GM18867 (cell line): ENCODE results near the gene HSPA1B.
"Not testable (repeated sequence)": the region's sequence is repeated elsewhere in the genome, so short reads cannot be mapped to it uniquely, and the experiment has no call there.

ENCODE experiments used
- ATAC-seq: cut with Tn5 transposase; IDR thresholded peaks from one replicate; pipeline ENCODE4 v1.9.1; 2021; ENCODE audit warnings: mild to moderate bottlenecking, moderate library complexity; ENCODE audit not compliant: unreplicated experiment

Gene HSPA1B

DNA sequence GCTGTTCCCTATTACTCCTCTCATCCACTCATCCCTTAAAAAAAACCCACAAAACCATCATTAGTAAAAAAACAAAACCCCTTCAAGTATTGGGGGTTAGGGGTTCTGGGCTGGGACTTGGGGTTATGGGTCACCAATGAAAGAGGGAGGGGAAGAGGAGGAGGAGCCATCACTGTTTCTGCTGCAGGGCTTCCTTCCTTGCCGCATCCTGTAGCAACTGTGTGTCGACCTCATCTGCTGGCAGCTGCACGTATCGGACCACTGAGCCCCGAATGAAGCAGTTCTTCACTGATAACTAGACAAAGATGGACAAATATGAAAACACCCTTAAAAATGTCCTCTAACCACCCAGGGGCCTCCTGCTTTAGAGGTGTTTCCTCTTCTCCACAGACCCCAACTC lies 29.9 kb upstream of the HSPA1B start:
- ATAC-seq, result no peak

DNA sequence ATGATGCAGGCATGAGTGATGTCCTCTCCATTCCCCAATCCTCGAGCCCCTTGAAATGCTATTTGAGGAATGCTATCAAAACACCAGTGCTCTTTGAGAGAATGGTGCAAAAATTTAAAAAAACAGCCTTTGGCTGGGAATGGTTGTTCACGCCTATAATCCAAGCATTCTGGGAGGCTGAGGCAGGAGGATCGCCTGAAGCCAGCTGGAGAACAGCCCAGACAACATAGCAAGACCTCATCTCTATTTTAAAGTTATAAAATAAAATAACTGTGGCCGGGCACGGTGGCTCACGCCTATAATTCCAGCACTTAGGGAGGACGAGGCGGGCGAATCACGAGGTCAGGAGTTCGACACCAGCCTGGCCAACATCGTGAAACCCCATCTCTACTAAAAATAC lies 27.8 kb upstream of the HSPA1B start:
- ATAC-seq, result no peak

DNA sequence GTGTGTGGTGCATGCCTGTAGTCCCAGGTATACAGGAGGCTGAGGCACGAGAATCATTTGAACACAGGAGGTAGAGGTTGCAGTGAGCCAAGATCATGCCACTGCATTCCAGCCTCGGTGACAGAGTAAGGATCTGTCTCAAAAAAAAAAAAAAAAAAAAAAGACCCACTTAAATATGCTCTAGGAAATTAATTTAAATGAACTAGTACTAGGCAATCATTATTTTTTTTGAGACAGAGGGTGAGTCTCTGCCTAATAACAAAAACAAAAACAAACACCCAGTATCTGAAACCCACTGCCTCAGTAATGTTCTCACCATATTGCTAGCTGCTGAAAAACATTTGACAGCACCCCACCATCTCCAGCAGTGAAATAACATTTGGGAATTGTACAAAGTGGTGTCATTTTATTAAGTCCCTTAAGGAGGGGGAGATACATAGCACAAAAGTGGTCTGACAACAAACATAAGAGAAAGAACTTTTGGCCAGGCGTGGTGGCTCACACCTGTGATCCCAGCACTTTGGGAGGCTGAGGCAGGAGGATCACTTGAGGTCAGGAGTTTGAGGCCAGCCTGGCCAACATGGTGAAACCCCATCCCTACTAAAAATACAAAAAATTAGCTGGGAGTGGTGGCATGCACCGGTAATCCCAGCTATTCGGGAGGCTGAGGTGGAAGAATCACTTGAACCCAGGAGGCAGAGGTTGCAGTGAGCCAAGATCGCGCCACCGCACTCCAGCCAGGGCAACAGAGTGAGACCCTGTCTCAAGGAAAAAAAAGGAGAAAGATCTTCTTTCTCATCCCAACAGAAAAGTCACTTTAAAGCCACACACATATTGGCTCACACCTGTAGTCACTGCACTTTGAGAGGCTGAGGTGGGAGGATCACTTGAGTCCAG lies 26.3 kb upstream of the HSPA1B start:
- ATAC-seq, result not testable (repeated sequence)

DNA sequence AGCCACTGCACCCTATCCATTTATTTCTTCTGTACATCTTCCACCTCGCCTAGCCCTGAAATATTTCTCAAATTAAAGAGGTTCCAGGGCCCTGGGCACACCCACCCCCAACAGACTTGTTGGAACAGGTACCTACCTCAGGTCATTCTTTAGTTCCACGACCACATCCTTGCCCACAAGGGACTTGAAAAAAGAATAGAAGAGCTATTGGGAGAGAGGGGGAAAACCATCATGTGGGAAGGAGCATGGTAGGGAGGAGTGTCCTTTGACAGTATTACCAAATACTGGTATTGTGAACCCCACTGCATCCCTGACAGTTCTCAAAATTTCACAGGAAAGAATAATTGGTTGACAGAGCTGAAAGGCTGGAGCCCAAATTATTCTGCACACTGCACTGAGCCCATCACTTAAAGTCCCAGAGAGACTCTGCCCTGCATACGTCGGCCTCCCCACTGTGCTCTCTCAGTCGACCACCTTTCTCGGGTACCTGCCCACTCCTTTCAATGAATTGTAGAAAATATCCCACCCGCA lies 21.5 kb upstream of the HSPA1B start:
- no peak for ATAC-seq

DNA sequence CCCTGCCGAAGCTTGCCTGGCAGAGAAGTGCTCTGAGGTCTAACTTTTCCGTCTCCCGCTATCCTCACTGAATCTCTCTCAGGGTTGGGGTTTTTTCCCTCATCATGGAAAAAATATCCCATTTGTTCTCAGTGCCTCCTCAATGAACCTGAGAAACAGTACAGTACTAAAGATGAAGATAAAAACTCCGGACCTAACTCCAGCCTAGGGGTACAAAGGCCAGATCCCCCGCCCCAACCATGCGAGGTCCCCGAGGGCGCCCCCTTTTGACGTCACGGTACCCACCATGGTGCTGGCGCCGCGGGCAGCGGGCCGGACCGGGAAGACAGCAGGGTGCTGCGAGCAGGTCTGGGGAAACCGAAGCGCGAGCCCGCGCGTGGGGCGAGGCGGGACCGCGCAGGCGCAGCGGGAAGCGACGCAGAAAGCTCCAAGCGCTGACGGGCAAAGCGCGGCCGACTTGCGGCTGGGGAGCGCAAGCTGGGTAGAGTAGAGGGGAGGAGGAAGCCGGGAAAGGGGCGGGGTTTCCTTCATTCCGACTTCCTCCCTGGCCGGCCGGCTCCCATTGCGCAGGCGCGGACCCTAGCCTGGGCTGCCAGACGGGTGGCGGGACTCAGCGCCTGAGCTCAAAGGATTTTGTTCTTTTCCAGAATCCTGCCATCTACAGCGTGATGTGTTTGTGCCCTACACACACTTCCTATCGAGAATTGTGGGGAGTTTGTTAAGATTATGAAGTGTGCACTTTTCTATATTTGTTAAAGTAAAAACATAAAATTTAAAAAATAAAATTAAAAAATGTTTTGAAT lies 20.9 kb upstream of the HSPA1B start, which contains the start of gene LSM2:
TSS of gene LSM2 (minus strand) at position 497 of the 803 bp plus-strand sequence. CDS start at position 288, 209 bp downstream.
- peak; percentile 86 for ATAC-seq

DNA sequence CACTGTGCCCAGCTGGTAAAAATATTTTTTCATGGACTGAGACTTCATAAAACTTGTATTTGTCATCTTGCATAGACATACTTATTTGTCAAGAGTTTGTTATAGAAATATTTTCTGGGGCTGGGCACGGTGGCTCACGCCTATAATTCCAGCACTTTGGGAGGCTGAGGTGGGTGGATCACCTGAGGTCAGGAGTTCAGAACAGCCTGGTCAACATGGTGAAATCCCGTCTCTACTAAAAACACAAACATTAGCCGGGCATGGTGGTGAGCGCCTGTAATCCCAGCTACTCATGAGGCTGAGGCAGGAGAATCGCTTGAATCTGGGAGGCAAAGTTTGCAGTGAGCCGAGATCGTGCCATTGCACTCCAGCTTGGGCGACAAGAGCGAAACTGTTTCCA lies 18.9 kb upstream of the HSPA1B start:
- ATAC-seq, result not testable (repeated sequence)

DNA sequence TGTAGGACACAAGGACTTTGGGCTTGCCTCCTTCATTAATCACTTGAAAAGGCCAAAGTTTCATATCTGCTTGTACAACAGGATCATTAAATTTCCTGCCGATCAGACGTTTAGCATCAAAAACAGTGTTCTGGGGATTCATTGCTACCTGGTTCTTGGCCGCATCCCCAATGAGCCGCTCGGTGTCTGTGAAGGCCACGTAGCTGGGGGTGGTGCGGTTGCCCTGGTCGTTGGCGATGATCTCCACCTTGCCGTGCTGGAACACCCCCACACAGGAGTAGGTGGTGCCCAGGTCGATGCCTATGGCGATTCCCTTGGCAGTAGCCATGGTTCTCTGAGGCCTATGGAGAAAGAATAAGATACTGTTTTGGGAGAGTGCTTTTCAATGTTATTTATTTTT lies 15.9 kb upstream of the HSPA1B start:
- no peak for ATAC-seq

DNA sequence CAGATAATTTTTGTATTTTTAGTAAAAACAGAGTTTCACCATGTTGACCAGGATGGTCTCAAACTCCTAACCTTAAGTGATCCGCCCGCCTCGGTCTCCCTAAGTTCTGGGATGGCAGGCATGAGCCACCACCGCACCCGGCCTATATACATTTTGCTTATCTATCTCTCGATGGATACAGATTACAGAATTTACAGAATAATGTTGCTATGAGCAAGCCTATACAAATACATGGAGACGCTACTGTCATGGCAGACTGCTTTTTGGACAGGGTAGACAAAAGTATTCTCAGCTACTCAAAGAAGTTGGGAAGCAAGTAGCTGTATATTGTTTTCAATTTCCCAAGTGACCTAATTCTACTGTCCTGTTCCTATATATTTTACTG lies 14.1 kb upstream of the HSPA1B start:
- ATAC-seq, result no peak

DNA sequence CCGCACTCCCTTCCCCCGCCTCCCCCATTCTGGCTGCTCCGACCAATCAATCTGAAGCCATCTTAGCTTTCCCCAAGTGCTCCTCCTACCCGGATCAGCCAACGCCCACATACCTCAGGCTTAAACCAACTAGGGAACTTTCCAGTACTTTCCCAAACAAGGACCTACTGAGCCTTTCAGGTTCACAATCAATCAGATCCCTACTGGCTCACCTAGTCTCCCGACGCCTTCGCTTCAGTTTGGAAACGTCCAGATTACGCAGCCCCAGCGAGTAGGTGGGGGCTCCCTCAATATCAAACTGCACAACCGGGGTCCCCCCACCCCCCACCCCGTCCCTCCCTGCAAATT lies 12.9 kb upstream of the HSPA1B start:
- no peak for ATAC-seq

DNA sequence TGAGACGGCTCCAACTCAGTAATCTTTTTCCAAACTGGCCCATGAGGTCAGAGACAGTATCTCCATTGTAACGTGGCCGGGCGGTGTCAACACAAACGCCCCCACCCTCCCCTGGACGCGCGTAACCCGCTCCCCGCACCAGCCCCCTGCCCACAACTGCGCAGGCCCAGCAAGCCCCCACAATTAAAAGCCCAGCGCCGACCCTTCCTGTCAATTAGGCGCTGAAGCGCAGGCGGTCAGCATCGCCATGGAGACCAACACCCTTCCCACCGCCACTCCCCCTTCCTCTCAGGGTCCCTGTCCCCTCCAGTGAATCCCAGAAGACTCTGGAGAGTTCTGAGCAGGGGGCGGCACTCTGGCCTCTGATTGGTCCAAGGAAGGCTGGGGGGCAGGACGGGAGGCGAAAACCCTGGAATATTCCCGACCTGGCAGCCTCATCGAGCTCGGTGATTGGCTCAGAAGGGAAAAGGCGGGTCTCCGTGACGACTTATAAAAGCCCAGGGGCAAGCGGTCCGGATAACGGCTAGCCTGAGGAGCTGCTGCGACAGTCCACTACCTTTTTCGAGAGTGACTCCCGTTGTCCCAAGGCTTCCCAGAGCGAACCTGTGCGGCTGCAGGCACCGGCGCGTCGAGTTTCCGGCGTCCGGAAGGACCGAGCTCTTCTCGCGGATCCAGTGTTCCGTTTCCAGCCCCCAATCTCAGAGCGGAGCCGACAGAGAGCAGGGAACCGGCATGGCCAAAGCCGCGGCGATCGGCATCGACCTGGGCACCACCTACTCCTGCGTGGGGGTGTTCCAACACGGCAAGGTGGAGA lies 12.3 kb upstream of the HSPA1B start, which contains the start of the genes HSPA1A and HSPA1L:
TSS of gene HSPA1A (plus strand) at position 519 of the 814 bp plus-strand sequence. CDS start at position 733, 214 bp downstream.
TSS of gene HSPA1L (minus strand) at position 259 of the 814 bp plus-strand sequence. CDS start 3,311 bp downstream, outside the sequence.
- ATAC-seq, result peak; percentile 41

DNA sequence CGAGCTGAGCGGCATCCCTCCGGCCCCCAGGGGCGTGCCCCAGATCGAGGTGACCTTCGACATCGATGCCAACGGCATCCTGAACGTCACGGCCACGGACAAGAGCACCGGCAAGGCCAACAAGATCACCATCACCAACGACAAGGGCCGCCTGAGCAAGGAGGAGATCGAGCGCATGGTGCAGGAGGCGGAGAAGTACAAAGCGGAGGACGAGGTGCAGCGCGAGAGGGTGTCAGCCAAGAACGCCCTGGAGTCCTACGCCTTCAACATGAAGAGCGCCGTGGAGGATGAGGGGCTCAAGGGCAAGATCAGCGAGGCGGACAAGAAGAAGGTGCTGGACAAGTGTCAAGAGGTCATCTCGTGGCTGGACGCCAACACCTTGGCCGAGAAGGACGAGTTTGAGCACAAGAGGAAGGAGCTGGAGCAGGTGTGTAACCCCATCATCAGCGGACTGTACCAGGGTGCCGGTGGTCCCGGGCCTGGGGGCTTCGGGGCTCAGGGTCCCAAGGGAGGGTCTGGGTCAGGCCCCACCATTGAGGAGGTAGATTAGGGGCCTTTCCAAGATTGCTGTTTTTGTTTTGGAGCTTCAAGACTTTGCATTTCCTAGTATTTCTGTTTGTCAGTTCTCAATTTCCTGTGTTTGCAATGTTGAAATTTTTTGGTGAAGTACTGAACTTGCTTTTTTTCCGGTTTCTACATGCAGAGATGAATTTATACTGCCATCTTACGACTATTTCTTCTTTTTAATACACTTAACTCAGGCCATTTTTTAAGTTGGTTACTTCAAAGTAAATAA lies 10.2 kb upstream of the HSPA1B start:
- not testable (repeated sequence) for ATAC-seq

DNA sequence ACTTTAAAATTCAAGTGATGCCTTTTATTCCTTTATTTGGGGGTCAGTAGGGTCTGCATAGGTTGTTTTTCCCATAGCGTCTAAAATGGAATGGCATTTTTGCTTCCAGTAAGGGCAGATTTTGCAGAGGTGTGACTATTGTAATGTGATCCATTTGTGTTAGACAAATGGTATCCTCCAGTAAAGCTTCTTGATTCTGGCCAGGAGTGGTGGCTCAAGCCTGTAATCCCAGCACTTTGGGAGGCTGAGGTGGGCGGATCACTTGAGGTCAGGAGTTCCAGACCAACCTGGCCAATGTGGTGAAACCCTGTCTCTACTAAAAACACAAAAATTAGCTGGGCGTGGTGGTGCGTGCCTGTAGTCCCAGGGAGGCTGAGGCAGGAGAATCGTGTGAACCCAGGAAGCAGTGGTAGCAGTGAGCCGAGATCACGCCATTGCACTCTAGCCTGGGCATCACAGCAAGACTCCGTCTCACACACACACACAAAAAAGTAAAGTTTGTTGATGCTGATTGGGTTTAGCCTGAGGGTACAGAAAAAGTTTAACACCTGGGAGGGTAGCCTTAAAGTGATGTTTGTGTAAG lies 9.5 kb upstream of the HSPA1B start:
- ATAC-seq, result not testable (repeated sequence)

DNA sequence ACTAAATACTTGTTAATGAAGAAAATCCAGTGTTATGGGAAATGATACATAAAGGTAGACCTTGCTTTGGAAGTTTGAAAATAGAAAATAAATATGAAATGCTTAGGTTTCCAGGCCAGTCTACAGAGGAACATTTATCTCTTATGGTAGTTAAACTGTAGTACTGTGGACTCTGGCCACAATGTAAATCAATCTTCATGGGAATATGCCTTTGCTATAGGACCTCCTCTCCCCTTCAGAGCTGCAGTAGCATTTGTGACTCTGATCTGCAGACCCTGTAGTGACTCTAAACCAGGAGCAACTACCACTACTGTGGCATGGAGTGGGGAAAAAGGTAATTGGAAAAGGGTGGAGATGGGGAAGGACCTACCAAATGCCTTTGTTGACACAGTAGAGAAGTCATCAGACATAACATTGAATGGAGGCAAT lies 7.7 kb upstream of the HSPA1B start:
- no peak for ATAC-seq

DNA sequence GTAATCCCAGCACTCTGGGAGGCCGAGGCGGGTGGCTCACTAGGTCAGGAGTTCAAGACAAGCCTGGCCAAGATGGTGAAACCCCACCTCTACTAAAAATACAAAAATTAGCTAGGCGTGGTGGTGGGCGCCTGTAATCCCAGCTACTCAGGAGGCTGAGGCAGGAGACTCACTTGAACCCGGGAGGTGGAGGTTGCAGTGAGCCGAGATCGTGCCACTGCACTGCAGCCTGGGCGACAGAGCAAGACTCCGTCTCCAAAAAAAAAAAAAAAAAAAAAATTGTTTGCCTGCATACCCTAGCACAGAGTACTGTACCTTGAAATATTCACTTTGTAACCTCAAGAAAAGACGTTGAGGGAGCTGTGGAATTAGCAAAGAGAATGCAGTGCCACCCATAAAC lies 7.1 kb upstream of the HSPA1B start:
- not testable (repeated sequence) for ATAC-seq

DNA sequence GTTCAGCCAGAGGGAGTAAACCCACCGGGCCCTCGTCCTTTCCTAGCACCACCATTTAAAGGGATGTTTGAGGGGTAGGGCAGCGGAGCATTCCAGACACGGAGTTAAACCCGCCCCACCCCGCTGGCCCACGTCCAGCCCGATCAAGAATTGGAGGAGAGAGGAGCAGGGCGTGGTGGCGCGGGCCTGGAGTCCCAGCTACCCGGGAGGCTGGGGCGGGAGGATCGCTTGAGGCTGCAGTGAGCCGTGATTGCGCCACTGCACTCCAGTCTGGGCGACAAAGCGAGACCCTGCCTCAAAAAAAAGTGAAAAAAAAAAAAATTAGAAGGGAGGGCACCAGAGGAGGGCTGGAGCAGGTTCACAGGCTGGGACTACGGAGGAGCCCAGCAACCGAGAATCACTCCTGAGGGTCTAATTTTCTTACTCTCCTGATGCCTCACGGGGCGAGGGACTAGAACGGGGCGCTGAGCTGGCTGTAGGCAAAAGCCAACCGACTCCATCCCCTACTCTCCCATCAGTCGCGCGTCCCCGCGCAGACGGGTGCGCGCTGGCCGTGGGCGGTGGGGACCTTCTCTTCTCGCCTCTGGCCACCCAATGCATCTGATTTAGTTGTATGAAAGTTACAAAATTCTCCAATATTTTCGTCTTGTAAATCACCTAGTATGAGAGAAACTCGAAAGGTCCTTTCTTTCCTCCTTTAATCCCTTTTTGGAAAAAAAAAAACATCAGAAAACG lies 6.1 kb upstream of the HSPA1B start:
- ATAC-seq, result peak; percentile 33

DNA sequence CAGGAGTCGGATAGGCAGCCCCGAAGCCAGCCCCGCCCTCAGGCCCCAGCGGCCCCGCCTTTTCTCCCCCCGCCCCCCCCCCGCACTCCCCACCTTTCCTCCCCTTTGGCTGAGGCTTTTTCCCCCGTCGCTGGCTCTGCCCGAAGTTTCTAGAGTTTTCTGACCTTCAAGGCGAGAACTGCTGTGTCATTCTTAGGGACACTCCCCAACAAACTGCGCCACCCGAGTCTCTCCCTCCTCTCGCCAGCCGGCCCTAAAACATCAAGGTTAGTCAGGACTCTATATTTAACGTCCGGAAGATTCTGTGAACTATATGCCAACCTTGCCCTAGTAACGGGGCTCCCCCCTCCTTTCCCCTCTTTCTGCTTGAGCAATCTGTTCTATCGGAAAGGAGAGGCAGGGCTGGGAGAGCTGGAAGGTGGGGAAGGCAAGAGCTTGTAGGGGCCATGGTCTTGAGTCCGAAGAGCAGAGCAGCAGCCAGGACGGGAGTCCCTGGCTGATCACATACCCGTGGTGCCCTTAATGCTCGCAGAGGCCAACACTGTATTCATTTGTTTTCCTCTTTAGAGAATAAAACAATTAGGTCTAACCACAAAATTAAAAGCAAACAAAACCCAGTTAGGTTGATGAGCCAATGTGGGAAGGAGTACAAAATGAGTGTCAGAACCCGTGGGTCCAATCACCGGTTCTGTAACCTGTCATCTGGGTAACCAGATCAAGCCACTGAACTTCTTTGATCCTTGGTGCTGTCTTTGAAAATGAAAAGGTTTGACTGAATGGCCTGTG lies 5.3 kb upstream of the HSPA1B start:
- ATAC-seq, result peak; percentile 35

DNA sequence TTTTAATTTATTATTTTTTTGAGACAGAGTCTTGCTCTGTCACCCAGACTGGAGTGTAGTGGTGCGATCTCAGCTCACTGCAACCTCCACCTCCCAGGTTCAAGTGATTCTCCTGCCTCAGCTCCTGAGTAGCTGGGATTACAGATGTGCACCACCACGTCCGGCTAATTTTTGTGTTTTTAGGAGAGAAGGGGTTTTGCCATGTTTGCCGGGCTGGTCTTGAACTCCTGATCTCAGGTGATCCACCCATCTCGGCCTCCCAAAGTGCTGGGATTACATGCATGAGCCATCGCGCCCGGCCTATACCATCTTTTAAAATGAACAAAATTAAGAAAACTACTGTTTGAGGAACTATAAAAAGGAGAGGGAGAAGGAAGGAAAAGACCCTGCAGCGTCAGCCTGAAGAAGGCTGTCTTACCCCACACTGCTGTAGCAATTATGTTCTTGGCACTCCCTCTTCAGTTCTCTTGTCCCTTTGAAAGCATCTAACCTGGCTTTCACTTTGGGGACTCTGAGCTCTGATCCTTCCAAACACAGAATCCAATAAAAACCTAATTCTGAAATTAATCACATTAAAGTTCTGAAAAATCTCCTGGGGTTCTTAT lies 3.8 kb upstream of the HSPA1B start:
- not testable (repeated sequence) for ATAC-seq
